ENCODE data around the gene AGBL1. TPM values are rescaled to one million over a fixed set of nuclear protein-coding genes. Genes with fewer than 3 reads are reported as not detected.

The AGBL1 gene
- total RNA-seq, 1 experiment from 2014 or later, result not detected

DNA sequence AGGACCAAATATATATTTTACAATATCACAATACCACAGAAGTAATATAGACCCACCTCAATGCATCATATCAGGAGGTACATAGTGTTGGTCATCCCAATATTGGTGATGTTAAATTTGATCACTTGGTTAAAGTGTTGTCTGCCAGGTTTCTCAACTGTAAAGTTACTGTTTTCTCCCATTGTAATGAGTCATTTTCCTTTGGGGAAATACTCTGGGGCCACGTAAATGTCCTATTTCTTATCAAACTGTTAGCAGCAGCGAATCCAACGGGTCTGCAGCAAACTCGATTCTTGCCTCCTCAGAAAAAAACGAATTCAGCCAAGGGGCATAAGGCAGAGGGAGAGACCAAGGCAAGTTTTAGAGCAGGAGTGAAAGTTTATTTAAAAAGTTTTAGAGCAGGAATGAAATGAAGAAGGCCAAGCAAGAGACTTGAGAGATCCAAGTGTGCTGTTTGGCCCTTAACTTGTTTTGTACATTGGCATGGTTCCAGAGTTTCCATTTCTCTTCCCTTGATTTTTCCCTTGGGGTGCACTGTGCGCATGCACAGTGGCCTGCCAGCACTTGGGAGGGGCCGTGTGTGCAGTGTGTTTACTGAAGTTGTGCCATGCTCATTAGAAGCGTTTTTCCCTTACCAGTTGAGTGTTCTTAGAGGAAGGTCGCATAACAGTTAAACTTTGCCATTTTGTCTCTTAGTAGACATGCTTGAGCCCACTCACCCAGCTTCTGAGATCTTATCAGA lies 512.5 kb downstream of the AGBL1 start:
- Histone ChIP-seq H3K27me3 (replicated peaks; ENCODE audit: control insufficient read depth, insufficient read depth, low read length) (no peaks in the 10 kb centered on the region), H3K4me3 (ENCODE audit: low read depth, low read length) (no peak overlapping the region), H3K4me1 (no peaks in the 10 kb centered on the region), H3K9me3 (no peaks in the 10 kb centered on the region), H3K36me3 (ENCODE audit: control insufficient read depth, insufficient read depth, low read length) (no peaks in the 10 kb centered on the region)
- H3K36me3 Mint-ChIP-seq (ENCODE audit: insufficient read depth, unreplicated experiment), result no peaks in the 10 kb centered on the region
- CTCF ChIA-PET, result no interaction called here
- BruUV-seq (replicated peaks), result no TSS peak
- peaks cover 4% of the 10 kb centered on the region for H3K27me3 Mint-ChIP-seq (ENCODE audit: insufficient read depth, unreplicated experiment)
- DNase-seq, result no peak
- POLR2A ChIA-PET, result no interaction called here
- H3K4me3 Mint-ChIP-seq (ENCODE audit: unreplicated experiment), result no peak overlapping the region
- intact Hi-C loops (cut with micrococcal nuclease; ENCODE audit: unreplicated experiment), result no loop called here
- no peaks in the 10 kb centered on the region for H3K4me1 Mint-ChIP-seq (ENCODE audit: low read depth, unreplicated experiment)
- peaks cover 15% of the 10 kb centered on the region for H3K9me3 Mint-ChIP-seq (ENCODE audit: unreplicated experiment)
- TF ChIP-seq, protein P1, sequence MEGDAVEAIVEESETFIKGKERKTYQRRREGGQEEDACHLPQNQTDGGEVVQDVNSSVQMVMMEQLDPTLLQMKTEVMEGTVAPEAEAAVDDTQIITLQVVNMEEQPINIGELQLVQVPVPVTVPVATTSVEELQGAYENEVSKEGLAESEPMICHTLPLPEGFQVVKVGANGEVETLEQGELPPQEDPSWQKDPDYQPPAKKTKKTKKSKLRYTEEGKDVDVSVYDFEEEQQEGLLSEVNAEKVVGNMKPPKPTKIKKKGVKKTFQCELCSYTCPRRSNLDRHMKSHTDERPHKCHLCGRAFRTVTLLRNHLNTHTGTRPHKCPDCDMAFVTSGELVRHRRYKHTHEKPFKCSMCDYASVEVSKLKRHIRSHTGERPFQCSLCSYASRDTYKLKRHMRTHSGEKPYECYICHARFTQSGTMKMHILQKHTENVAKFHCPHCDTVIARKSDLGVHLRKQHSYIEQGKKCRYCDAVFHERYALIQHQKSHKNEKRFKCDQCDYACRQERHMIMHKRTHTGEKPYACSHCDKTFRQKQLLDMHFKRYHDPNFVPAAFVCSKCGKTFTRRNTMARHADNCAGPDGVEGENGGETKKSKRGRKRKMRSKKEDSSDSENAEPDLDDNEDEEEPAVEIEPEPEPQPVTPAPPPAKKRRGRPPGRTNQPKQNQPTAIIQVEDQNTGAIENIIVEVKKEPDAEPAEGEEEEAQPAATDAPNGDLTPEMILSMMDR (IDR thresholded peaks at IDR 0.05; ENCODE audit: insufficient read depth in 1 of 2, low read depth in 1 of 2, low read length in 1 of 2, severe bottlenecking in 1 of 2, unreplicated experiment in 1 of 2), result no peak
- no peak overlapping the region for H3K27ac Mint-ChIP-seq (ENCODE audit: unreplicated experiment)

DNA sequence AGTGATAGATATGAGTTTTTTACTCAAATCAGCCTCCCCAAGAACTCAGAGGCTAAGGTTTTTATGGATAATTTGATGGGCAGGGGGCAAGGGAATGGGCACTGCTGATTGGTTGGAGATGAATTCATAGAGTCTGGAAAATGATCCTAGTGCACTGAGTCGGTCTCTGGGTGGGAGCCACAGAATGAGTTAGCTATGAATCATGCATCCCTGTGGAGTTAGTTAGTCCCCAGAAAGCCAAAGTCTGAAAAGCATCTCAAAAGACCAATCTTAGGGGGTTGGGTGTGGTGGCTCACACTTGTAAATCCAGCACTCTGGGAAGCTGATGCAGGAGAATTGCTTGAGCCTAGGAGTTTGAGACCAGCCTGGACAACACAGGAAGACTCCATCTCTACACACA lies 516.1 kb downstream of the AGBL1 start:
- H3K9me3 ChIP-seq, result no peaks in the 10 kb centered on the region
- Mint-ChIP-seq H3K9me3 (ENCODE audit: unreplicated experiment) (peaks cover 15% of the 10 kb centered on the region), H3K4me3 (ENCODE audit: unreplicated experiment) (no peak overlapping the region), H3K36me3 (ENCODE audit: insufficient read depth, unreplicated experiment) (no peaks in the 10 kb centered on the region), H3K4me1 (ENCODE audit: low read depth, unreplicated experiment) (no peaks in the 10 kb centered on the region), H3K27me3 (ENCODE audit: insufficient read depth, unreplicated experiment) (peaks cover 4% of the 10 kb centered on the region), H3K27ac (ENCODE audit: unreplicated experiment) (no peak overlapping the region)
- ChIA-PET POLR2A (no interaction called here), CTCF (no interaction called here)
- H3K4me3 ChIP-seq (ENCODE audit: low read depth, low read length), result no peak overlapping the region
- intact Hi-C loops (cut with micrococcal nuclease; ENCODE audit: unreplicated experiment), result no loop called here
- H3K36me3 ChIP-seq (ENCODE audit: control insufficient read depth, insufficient read depth, low read length), result no peaks in the 10 kb centered on the region
- TF ChIP-seq, protein P1 (IDR thresholded peaks at IDR 0.05; ENCODE audit: insufficient read depth in 1 of 2, low read depth in 1 of 2, low read length in 1 of 2, severe bottlenecking in 1 of 2, unreplicated experiment in 1 of 2), result no peak
- no peak for DNase-seq
- no peaks in the 10 kb centered on the region for H3K4me1 ChIP-seq
- BruUV-seq (replicated peaks), result no TSS peak
- H3K27me3 ChIP-seq (replicated peaks; ENCODE audit: control insufficient read depth, insufficient read depth, low read length), result no peaks in the 10 kb centered on the region

DNA sequence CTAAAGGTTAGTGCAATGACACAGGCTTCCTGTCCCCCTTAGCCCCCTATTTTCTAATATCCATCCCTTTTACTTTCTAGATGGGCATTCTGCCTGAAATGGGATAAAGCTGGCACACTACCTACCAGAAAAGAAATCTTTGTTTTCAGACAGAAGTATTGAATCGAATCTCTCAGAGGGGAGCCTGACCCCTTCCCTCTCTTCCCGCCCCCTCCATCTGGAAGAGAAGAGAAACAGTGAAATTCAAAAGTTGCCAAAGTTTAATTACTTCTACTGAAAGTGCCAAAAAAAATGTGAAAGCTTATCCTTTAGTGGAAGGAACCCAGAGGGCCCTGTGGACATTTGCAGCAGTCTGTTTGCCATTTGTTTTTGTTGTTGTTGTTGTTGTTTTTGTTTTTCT lies 523.8 kb downstream of the AGBL1 start:
- Mint-ChIP-seq H3K4me1 (ENCODE audit: low read depth, unreplicated experiment) (no peaks in the 10 kb centered on the region), H3K9me3 (ENCODE audit: unreplicated experiment) (no peaks in the 10 kb centered on the region), H3K27me3 (ENCODE audit: insufficient read depth, unreplicated experiment) (peaks cover 4% of the 10 kb centered on the region), H3K36me3 (ENCODE audit: insufficient read depth, unreplicated experiment) (no peaks in the 10 kb centered on the region), H3K27ac (ENCODE audit: unreplicated experiment) (no peak overlapping the region), H3K4me3 (ENCODE audit: unreplicated experiment) (no peak overlapping the region)
- no peaks in the 10 kb centered on the region for H3K27me3 ChIP-seq (replicated peaks; ENCODE audit: control insufficient read depth, insufficient read depth, low read length)
- no peaks in the 10 kb centered on the region for H3K9me3 ChIP-seq
- no peaks in the 10 kb centered on the region for H3K4me1 ChIP-seq
- TF ChIP-seq, protein P1 (IDR thresholded peaks at IDR 0.05; ENCODE audit: insufficient read depth in 1 of 2, low read depth in 1 of 2, low read length in 1 of 2, severe bottlenecking in 1 of 2, unreplicated experiment in 1 of 2), result no peak
- DNase-seq, result no peak
- no peaks in the 10 kb centered on the region for H3K36me3 ChIP-seq (ENCODE audit: control insufficient read depth, insufficient read depth, low read length)
- intact Hi-C loops (cut with micrococcal nuclease; ENCODE audit: unreplicated experiment), result no loop called here
- BruUV-seq (replicated peaks), result no TSS peak
- POLR2A ChIA-PET, result no interaction called here
- no peak overlapping the region for H3K4me3 ChIP-seq (ENCODE audit: low read depth, low read length)
- CTCF ChIA-PET, result no interaction called here
